Activated T-cell treated with anti-CD3 and anti-CD28 coated beads for 4 hours (primary cell): Measurements from ENCODE around the gene ACSM6.

Source experiments
- DNase-seq: peaks from one replicate; pipeline ENCODE4 v3.0.0-alpha.2; 2020

Gene ACSM6

GRCh38 chr10:95247200-95247880 lies 53.3 kb downstream of the ACSM6 start:
- DNase-seq: no peak

GRCh38 chr10:95247881-95248583 lies 54.0 kb downstream of the ACSM6 start:
- DNase-seq: no peak

- DNase-seq: no peak
Measured at GRCh38 chr10:95248989-95249388, 55.0 kb downstream of the ACSM6 start.

- DNase-seq: no peak
Measured at GRCh38 chr10:95249467-95249866, 55.4 kb downstream of the ACSM6 start.

GRCh38 chr10:95250856-95251255 lies 56.8 kb downstream of the ACSM6 start:
- no peak for DNase-seq

GRCh38 chr10:95253007-95253406 lies 59.0 kb downstream of the ACSM6 start:
- no peak for DNase-seq

- no peak for DNase-seq
Measured at GRCh38 chr10:95253686-95254085, 59.6 kb downstream of the ACSM6 start.

- no peak for DNase-seq
Measured at GRCh38 chr10:95254629-95255028, 60.6 kb downstream of the ACSM6 start.

GRCh38 chr10:95256268-95256667 lies 62.2 kb downstream of the ACSM6 start:
- no peak for DNase-seq

- no peak for DNase-seq
Measured at GRCh38 chr10:95257849-95258248, 63.8 kb downstream of the ACSM6 start.

- no peak for DNase-seq
Measured at GRCh38 chr10:95260397-95260881, 66.4 kb downstream of the ACSM6 start.

GRCh38 chr10:95260909-95261552 lies 67.0 kb downstream of the ACSM6 start:
- no peak for DNase-seq

GRCh38 chr10:95261926-95262325 lies 67.9 kb downstream of the ACSM6 start:
- no peak for DNase-seq

GRCh38 chr10:95262763-95263518 lies 68.9 kb downstream of the ACSM6 start:
- DNase-seq: no peak

- no peak for DNase-seq
Measured at GRCh38 chr10:95263864-95264226, 69.8 kb downstream of the ACSM6 start.

- DNase-seq: no peak
Measured at GRCh38 chr10:95264227-95265051, 70.4 kb downstream of the ACSM6 start.

GRCh38 chr10:95265572-95265971 lies 71.5 kb downstream of the ACSM6 start:
- DNase-seq: no peak

GRCh38 chr10:95266674-95267095 lies 72.6 kb downstream of the ACSM6 start:
- DNase-seq: no peak

- DNase-seq: no peak
Measured at GRCh38 chr10:95267251-95267650, 73.2 kb downstream of the ACSM6 start.

- no peak for DNase-seq
Measured at GRCh38 chr10:95268438-95268837, 74.4 kb downstream of the ACSM6 start.

GRCh38 chr10:95273393-95274312 lies 79.6 kb downstream of the ACSM6 start:
- no peak for DNase-seq
